Measurements from ENCODE around the gene C5orf22. TPM values are rescaled to one million over a fixed set of nuclear protein-coding genes. Genes with fewer than 3 reads are reported as not detected.
"Not testable (repeated sequence)": the region's sequence is repeated elsewhere in the genome, so short reads cannot be mapped to it uniquely, and the experiment has no call there.

The C5orf22 gene
- polyA plus RNA-seq, 4 donors, result 23.8 to 36.3 (median 32.1) TPM

- no peak for DNase-seq (ENCODE audit: low read depth in 4 of 4, low spot score in 3 of 4)
These were observed 66.8 kb downstream of the C5orf22 start for GRCh38 chr5:31598640-31599611.

GRCh38 chr5:31602305-31602704 lies 70.2 kb downstream of the C5orf22 start:
- not testable (repeated sequence) for DNase-seq (ENCODE audit: low read depth in 4 of 4, low spot score in 3 of 4)

- no peak for DNase-seq (ENCODE audit: low read depth in 4 of 4, low spot score in 3 of 4)
These were observed 72.1 kb downstream of the C5orf22 start for GRCh38 chr5:31604240-31604639.

- no peak for DNase-seq (ENCODE audit: low read depth in 4 of 4, low spot score in 3 of 4)
These were observed 72.5 kb downstream of the C5orf22 start for GRCh38 chr5:31604644-31605043.

Other genes starting within 250 kb of the C5orf22 start
- gene DROSHA, start 208 bp upstream of the C5orf22 start, polyA plus RNA-seq (ENCODE audit: insufficient read length in 4 of 4), result 100 to 1,000 TPM in 3 of 4 donors, 10 to 100 TPM in 1; 83.8 to 109 (median 102) TPM
- 10 to 100 TPM; 17.3 to 27.0 (median 18.7) TPM for gene PDZD2, start 106.8 kb downstream of the C5orf22 start, polyA plus RNA-seq (ENCODE audit: insufficient read length in 4 of 4)

Measured in left renal pelvis (tissue), 4 donors.